GM19351 (cell line): ENCODE measurements around the gene ARHGAP11A.
"Not testable (repeated sequence)": the region's sequence is repeated elsewhere in the genome, so short reads cannot be mapped to it uniquely, and the experiment has no call there.

Experiments used
- ATAC-seq: cut with Tn5 transposase; IDR thresholded peaks from one replicate; pipeline ENCODE4 v1.9.1; 2021; ENCODE audit warnings: mild to moderate bottlenecking, moderate library complexity; ENCODE audit not compliant: unreplicated experiment

The ARHGAP11A gene

GRCh38 chr15:32615051-32615870 lies at the start of gene ARHGAP11A:
ARHGAP11A (plus strand) TSS chr15:32615504; CDS start chr15:32616212, 708 bp downstream.
- ATAC-seq = peak; percentile 81

- not testable (repeated sequence) for ATAC-seq
Measured at GRCh38 chr15:32568988-32569387, 46.3 kb upstream of the ARHGAP11A start.

- not testable (repeated sequence) for ATAC-seq
Measured at GRCh38 chr15:32578482-32578881, 36.8 kb upstream of the ARHGAP11A start.

GRCh38 chr15:32585844-32586243 lies 29.5 kb upstream of the ARHGAP11A start:
- not testable (repeated sequence) for ATAC-seq

- not testable (repeated sequence) for ATAC-seq
Measured at GRCh38 chr15:32593151-32593550, 22.2 kb upstream of the ARHGAP11A start, which contains the start of gene GOLGA8N. GOLGA8N (plus strand) TSS chr15:32593456.

GRCh38 chr15:32609518-32609917 lies 5.8 kb upstream of the ARHGAP11A start:
- not testable (repeated sequence) for ATAC-seq

GRCh38 chr15:32610719-32611118 lies 4.6 kb upstream of the ARHGAP11A start:
- ATAC-seq = not testable (repeated sequence)

GRCh38 chr15:32614712-32615050 lies 623 bp upstream of the ARHGAP11A start:
- peak; percentile 21 for ATAC-seq

- peak; percentile 5 for ATAC-seq
Measured at GRCh38 chr15:32615871-32616426, 645 bp downstream of the ARHGAP11A start.

- ATAC-seq = no peak
Measured at GRCh38 chr15:32636410-32636809, 21.1 kb downstream of the ARHGAP11A start.

- ATAC-seq = peak; percentile 74
Measured at GRCh38 chr15:32636908-32637567, 21.7 kb downstream of the ARHGAP11A start.

GRCh38 chr15:32637704-32638103 lies 22.4 kb downstream of the ARHGAP11A start:
- no peak for ATAC-seq

GRCh38 chr15:32641517-32642059 lies 26.3 kb downstream of the ARHGAP11A start, which contains the start of gene SCG5:
SCG5 (plus strand) TSS chr15:32641710; CDS start chr15:32643593, 1,883 bp downstream.
- no peak for ATAC-seq

GRCh38 chr15:32642667-32643435 lies 27.5 kb downstream of the ARHGAP11A start:
- ATAC-seq = no peak

- ATAC-seq = no peak
Measured at GRCh38 chr15:32643907-32644445, 28.7 kb downstream of the ARHGAP11A start.

GRCh38 chr15:32646291-32646690 lies 31.0 kb downstream of the ARHGAP11A start:
- no peak for ATAC-seq

- no peak for ATAC-seq
Measured at GRCh38 chr15:32649342-32649741, 34.0 kb downstream of the ARHGAP11A start.

- ATAC-seq = peak; percentile 87
Measured at GRCh38 chr15:32651229-32651837, 36.0 kb downstream of the ARHGAP11A start.

GRCh38 chr15:32652178-32652577 lies 36.9 kb downstream of the ARHGAP11A start:
- ATAC-seq = no peak

- ATAC-seq = no peak
Measured at GRCh38 chr15:32656091-32656490, 40.8 kb downstream of the ARHGAP11A start.
